HG02798 (cell line): ENCODE data around the gene G6PD.
"Not testable (repeated sequence)": the region's sequence is repeated elsewhere in the genome, so short reads cannot be mapped to it uniquely, and the experiment has no call there.

Source experiments
- ATAC-seq: cut with Tn5 transposase; IDR thresholded peaks from one replicate; pipeline ENCODE4 v1.9.1; 2021; ENCODE audit warnings: mild to moderate bottlenecking; ENCODE audit not compliant: unreplicated experiment, poor library complexity

G6PD gene

GRCh38 chrX:154546354-154547244, at the start of gene G6PD:
Gene G6PD, minus strand, starts transcription at chrX:154546846. Its CDS starts 691 bp downstream, at chrX:154546155.
- peak; percentile 66 for ATAC-seq

DNA sequence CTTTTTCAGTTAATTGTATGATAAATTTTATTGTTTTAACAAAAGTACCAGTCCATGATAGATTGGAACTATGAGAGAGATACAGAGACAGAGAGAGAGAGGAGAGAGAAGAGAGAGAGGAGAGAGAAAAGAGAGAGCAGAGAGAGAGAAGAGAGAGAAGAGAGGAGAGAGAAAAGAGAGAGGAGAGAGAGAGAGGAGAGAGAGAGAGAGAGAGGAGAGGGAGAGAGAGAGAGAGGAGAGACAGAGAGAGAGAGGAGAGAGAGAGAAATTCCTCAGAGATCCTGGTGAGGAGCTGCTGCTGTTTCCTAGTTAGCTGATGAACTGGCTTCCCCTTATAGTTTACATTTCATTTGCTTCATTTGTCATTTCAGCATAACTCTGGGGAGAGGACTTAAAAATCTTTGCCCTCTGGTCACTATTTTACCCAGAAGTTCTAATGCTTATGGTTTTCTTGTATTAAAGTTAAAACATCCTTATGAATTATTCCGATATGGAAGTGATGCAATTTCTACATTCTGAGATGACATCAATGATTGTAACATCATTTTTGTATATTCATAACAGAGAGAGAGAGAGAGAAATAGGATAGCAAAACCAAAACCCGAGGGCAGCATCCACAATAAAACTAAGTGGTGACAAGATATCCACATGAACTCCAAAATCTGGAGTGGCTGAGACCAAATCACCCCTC, 49.1 kb upstream of the G6PD start:
- ATAC-seq: no peak

DNA sequence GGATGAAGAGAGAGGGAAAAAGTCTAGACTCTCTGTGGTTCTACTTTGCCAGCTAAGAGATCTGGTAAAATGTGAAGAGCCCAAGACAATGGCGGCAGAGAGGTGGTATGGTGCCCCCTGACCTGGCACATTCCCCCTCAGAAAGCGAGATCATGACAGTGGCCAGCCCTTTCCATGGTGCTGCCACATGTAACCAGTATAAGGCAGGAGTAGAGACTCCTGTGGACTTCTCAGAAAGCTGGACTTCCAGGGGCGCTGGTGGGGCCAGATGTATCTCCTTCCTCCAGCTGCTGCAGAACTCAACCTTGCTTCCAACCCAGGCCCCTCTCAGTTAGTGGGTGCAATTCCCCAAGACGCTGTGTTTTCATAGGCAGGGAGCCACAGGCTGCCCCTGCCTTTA, 47.8 kb upstream of the G6PD start:
- no peak for ATAC-seq

DNA sequence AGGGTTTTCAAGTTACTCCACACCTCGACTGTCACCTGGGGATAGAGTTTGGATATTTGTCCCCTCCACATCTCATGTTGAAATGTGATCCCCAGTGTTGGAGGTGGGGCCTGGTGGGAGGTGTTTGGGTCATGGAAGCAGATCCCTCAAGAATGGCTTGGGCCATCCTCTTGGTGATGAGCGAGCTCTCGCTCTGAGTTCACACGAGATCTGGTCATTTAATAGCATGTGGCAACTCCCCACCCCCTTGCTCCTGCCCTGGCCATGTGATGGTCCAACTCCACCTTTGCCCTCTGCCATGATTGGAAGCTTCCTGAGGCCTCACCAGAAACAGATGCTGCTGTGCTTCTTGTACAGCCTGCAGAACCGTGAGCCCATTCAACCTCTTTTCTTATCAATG, 46.6 kb upstream of the G6PD start:
- no peak for ATAC-seq

- no peak for ATAC-seq
Measured at GRCh38 chrX:154592505-154592904, 45.9 kb upstream of the G6PD start.

GRCh38 chrX:154590415-154590814, 43.8 kb upstream of the G6PD start:
- ATAC-seq: not testable (repeated sequence)

DNA sequence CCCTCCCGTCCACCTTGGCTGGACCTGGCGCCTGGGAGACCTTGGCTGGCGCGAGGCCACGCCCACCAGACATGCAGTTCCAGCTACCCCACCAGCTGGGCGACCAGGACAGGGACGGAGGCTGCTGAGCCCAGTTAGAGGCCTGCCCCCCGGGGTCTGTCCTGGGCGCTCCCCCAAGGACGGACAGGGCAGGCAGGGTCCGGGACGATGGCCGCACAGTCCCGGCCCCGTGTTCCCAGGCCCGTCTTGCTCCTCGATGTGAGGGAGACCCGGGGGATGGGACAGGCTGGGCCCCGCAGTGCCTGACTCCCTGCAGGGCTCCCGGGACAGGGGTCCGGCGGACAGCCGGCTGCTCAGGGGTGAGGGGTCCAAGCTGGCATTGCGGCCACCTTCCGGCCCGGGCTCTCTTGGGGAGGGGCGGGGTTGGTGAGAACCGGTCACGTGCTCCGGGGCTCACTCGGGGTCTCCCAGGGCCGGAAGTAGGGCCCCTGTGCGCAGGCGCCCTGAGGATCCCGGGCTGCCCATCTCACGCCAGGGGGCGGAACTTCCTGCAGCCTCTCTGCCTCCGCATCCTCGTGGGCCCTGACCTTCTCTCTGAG, 38.0 kb upstream of the G6PD start, which contains the start of gene CTAG1A:
TSS of gene CTAG1A (plus strand) at position 549 of the 599 bp plus-strand sequence. CDS start 74 bp downstream, outside the sequence.
- not testable (repeated sequence) for ATAC-seq

GRCh38 chrX:154582994-154583393, 36.3 kb upstream of the G6PD start:
- ATAC-seq: not testable (repeated sequence)

- ATAC-seq: not testable (repeated sequence)
Measured at GRCh38 chrX:154575076-154575475, 28.4 kb upstream of the G6PD start.

GRCh38 chrX:154573061-154573460, 26.4 kb upstream of the G6PD start:
- ATAC-seq: not testable (repeated sequence)

DNA sequence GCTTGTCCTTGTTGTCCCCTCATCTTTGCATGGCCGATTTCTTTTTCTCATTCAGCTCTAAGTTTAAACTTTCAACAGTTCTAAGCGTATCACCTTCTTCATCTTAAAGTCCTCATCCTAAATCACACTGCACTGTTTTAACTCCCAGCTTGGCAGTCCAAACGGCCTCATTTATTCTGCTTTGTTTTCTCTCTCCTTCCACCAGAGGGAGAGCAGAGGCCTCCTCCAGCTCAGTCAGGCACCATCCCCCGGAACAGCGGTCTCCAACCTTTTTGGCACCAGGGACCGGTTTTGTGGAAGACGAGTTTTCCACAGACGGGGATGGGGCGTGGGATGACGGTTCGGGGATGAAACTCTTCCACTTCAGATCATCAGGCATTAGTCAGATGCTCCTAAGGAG, 23.7 kb upstream of the G6PD start:
- not testable (repeated sequence) for ATAC-seq

GRCh38 chrX:154562295-154562694, 15.6 kb upstream of the G6PD start:
- ATAC-seq: not testable (repeated sequence)

DNA sequence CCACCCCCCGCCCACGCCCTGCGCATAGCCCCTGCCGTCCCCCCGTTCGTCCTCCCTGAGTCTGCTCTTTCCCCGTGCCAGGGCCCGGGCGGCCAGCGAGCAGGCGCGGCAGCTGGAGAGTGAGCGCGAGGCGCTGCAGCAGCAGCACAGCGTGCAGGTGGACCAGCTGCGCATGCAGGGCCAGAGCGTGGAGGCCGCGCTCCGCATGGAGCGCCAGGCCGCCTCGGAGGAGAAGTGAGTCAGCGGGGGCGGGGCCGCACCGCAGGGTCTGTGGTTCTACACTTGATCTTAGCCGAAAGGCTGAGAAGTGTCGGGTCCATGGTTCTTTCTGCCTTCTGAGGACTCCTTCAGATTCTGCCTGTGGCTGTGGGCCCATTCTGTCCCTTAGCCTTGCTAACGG, 13.7 kb upstream of the G6PD start:
- not testable (repeated sequence) for ATAC-seq

DNA sequence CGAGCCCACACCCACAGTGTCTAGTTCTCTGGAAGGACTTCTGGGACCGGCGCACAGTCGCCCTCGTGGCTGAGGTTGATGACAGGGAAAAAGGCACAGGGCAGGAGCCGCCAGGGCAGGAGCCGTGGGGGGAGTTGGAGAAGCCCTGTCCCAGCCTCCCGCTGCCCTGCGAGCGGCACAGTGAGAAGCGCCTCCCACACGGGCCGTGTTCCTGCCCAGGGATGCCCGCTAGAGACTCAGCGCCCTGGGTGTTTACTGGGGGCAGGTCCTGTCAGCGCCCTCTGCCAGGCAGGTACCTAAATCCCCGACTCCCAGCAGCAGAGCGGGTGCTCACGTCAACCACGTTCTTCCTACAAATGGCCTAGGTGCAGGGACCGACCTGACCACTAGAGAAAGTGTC, 12.2 kb upstream of the G6PD start:
- ATAC-seq: not testable (repeated sequence)

DNA sequence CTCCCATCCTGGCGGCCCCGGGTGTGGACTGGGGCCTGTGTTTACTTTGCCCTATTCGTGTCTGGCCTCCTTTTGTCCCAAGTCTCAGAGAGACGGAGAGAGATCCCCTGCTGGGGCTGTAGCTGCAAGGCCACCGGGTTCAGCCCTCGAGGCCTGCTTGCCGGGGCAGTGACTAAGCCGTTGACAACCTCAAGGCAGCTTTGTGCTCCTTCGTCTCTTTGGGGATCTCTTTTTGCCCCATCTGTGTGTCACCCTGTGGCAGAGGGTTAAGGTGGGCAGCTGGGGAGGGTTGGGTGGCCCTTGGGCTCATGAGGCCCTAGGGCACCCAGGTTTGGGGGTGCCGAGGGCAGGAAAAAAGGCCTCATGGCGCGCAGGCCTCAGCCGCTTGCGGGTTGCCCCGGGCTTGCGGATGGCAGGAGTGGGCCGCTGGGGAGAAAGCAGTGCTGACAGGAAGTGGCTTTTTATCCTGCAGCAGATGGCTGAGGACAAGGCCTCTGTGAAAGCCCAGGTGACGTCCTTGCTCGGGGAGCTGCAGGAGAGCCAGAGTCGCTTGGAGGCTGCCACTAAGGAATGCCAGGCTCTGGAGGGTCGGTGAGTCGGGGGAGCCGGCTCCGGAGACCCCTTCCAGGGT, 11.5 kb upstream of the G6PD start:
- not testable (repeated sequence) for ATAC-seq

DNA sequence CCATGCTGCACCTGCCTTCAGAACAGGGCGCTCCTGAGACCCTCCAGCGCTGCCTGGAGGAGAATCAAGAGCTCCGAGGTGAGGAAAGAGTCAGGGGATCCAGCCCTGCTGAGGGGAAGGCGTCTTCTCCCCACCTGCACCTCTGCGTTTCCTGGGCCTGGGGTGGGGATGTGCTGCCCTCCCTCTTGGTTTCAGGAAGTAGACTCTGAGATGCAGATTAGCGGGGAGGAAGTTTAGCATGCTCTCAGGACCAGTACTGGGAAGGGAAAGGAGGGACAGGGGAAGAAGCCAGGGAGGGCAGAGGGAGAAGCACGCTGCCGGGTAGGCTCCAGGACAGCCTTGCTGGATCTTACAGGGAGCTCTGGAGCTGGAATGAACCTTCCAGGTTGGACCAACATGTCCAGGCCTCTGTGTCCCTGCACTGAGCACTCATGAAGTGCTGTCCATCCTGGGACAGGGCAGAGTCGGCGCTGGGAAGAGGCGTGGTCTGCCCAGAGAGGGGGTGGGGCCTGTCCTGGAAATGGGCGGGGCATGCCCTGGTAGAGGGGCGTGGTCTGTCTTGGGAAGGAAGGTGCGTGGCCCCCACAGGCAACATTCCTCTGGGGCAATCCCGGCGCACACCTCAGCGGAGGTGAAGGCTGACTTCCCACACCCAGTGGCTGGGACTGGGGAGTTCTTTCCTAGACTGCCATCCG, 5.6 kb upstream of the G6PD start:
- not testable (repeated sequence) for ATAC-seq

GRCh38 chrX:154549766-154550165, 3.1 kb upstream of the G6PD start:
- ATAC-seq: no peak

DNA sequence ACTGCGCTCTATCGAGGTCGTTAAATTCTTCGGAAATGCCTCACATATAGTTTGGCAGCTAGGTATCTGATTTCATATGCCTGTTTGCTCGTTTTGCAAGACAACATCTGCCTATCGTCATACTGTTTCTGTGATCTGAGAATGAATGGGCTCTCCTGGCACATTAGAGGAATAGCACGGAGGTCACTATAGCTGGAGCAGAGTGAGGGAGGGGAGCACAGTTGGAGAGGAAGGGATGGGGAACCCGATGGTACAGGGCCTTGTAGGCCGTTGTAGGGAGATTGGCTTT, 1.3 kb upstream of the G6PD start:
- ATAC-seq: no peak

- ATAC-seq: peak; percentile 87
Measured at GRCh38 chrX:154547245-154548027, 790 bp upstream of the G6PD start, which contains the start of gene IKBKG. Gene IKBKG, plus strand, starts transcription at chrX:154547620. Its CDS starts 4,383 bp downstream, at chrX:154552003.
